Neuronal stem cell (in vitro differentiated cells): ENCODE results near the gene PPP2R5E.

Source experiments
- DNase-seq: peaks from one replicate; pipeline ENCODE4 v3.0.0-alpha.2; 2013; ENCODE audit warnings: low spot score
- H2AFZ ChIP-seq: one replicate; pipeline ENCODE4 v1.6.1; 2013; ENCODE audit warnings: mild to moderate bottlenecking, low read length, inconsistent platforms
- H2AK5ac ChIP-seq: 2 replicates; pipeline ENCODE4 v1.6.1; 2013; ENCODE audit warnings: low read depth, mild to moderate bottlenecking, inconsistent platforms, low read length, moderate library complexity, mixed read lengths
- H2BK120ac ChIP-seq: 2 replicates; pipeline ENCODE4 v1.6.1; 2013; ENCODE audit warnings: low read depth, mild to moderate bottlenecking, inconsistent platforms, low read length, moderate library complexity, mixed read lengths
- H2BK12ac ChIP-seq: one replicate; pipeline ENCODE4 v1.6.1; 2013; ENCODE audit warnings: low read length, inconsistent platforms
- H2BK15ac ChIP-seq: 2 replicates; pipeline ENCODE4 v1.6.1; 2013; ENCODE audit warnings: mild to moderate bottlenecking, low read length, inconsistent platforms, mixed read lengths
- H2BK5ac ChIP-seq: one replicate; pipeline ENCODE4 v1.6.1; 2013; ENCODE audit warnings: inconsistent platforms, mild to moderate bottlenecking, low read length, moderate library complexity
- H3K14ac ChIP-seq: one replicate; pipeline ENCODE4 v1.6.1; 2013; ENCODE audit warnings: low read length, inconsistent platforms
- H3K18ac ChIP-seq: 2 replicates; pipeline ENCODE4 v1.6.1; 2013; ENCODE audit warnings: low read length, inconsistent platforms
- H3K23ac ChIP-seq: 2 replicates; pipeline ENCODE4 v1.6.1; 2013; ENCODE audit warnings: low read depth, mild to moderate bottlenecking, mixed read lengths, low read length, inconsistent platforms; ENCODE audit not compliant: poor library complexity
- H3K27ac ChIP-seq: replicated peaks from 3 replicates; pipeline ENCODE4 v1.5.1; 2013; ENCODE audit warnings: low read length, inconsistent platforms
- H3K27me3 ChIP-seq, 3 experiments: 2 replicates each; pipeline ENCODE4 v1.6.1; 2013; ENCODE audit warnings: low read length in 3 of 3, mild to moderate bottlenecking in 2 of 3, inconsistent platforms in 1 of 3, low read depth in 1 of 3, mixed read lengths in 1 of 3, moderate library complexity in 1 of 3; ENCODE audit not compliant: control insufficient read depth in 3 of 3, insufficient read depth in 3 of 3
- H3K36me3 ChIP-seq, 2 donors: replicated peaks in 1 of 2; 2 replicates each; pipeline ENCODE4 v1.6.1; 2013; ENCODE audit warnings: low read length in 2 of 2; ENCODE audit not compliant: control insufficient read depth in 2 of 2, insufficient read depth in 2 of 2
- H3K4ac ChIP-seq: 2 replicates; pipeline ENCODE4 v1.6.1; 2013; ENCODE audit warnings: inconsistent platforms, mild to moderate bottlenecking, low read length, moderate library complexity
- H3K4me1 ChIP-seq, 2 donors: 1 replicate in 1 of 2; 2 replicates in 1 of 2; pipeline ENCODE4 v1.6.1; 2013; ENCODE audit warnings: low read length in 2 of 2, low read depth in 1 of 2; ENCODE audit not compliant: control insufficient read depth in 2 of 2, insufficient read depth in 1 of 2
- H3K4me2 ChIP-seq: one replicate; pipeline ENCODE4 v1.6.1; 2013; ENCODE audit warnings: mild to moderate bottlenecking, low read length, inconsistent platforms; ENCODE audit not compliant: insufficient read depth, poor library complexity, severe bottlenecking
- H3K4me3 ChIP-seq, 2 donors: 2 replicates each; pipeline ENCODE4 v1.5.1; 2013; ENCODE audit warnings: low read length in 2 of 2, mild to moderate bottlenecking in 2 of 2, inconsistent platforms in 1 of 2, moderate library complexity in 1 of 2
- H3K79me1 ChIP-seq: one replicate; pipeline ENCODE4 v1.6.1; 2013; ENCODE audit warnings: low read depth, mild to moderate bottlenecking, inconsistent platforms, low read length, moderate library complexity
- H3K9ac ChIP-seq: one replicate; pipeline ENCODE4 v1.6.1; 2013; ENCODE audit warnings: mild to moderate bottlenecking, low read depth, low read length, inconsistent platforms; ENCODE audit not compliant: poor library complexity
- H3K9me3 ChIP-seq, 2 donors: replicated peaks in 1 of 2; 2 replicates each; pipeline versions ENCODE3 to v1.6.1; 2013; ENCODE audit warnings: low read length in 2 of 2, mild to moderate bottlenecking in 2 of 2, inconsistent platforms in 1 of 2, low read depth in 1 of 2, mixed read lengths in 1 of 2, moderate library complexity in 1 of 2; ENCODE audit not compliant: control insufficient read depth in 2 of 2, insufficient read depth in 1 of 2
- H4K8ac ChIP-seq: one replicate; pipeline ENCODE4 v1.6.1; 2013; ENCODE audit warnings: low read depth, mild to moderate bottlenecking, inconsistent platforms, low read length, moderate library complexity
- H4K91ac ChIP-seq: one replicate; pipeline ENCODE4 v1.6.1; 2013; ENCODE audit warnings: low read length, low read depth, mild to moderate bottlenecking, inconsistent platforms; ENCODE audit not compliant: poor library complexity
- WGBS, 2 donors: extraction: QIAGEN DNeasy Blood & Tissue Kit; methylation state at CpG; one replicate each; pipeline ENCODE4 v1.1.7; 2013; ENCODE audit warnings: missing lambda C conversion rate in 2 of 2, mixed read lengths in 1 of 2; ENCODE audit not compliant: insufficient read length in 2 of 2, insufficient replicate concordance in 1 of 2; ENCODE audit errors: extremely low coverage in 2 of 2; 5-methylcytosine and 5-hydroxymethylcytosine counted together

The PPP2R5E gene

DNA sequence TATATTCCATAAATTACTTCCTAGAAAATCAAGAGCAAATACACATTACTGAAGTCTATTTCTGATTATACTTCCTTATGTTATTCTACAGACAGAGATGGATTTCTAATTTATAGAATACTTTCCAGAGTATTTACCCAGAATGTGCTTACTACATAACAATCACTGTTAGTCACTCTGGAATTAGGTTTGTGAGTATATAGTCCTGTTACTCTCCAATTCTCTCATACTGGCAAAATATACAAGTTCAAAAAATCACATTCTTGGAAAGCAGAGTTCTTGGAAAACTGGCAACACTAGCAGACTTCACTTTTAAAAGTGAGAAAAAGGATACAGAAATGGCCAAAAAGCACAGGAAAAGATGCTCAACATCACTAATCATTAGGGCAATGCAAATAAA lies 7.3 kb downstream of the PPP2R5E start:
- no peak overlapping the region for H2BK12ac ChIP-seq
- no peaks in the 10 kb centered on the region for H3K9me3 ChIP-seq
- no peaks in the 10 kb centered on the region for H3K4me1 ChIP-seq
- peaks cover 8 to 93% of the 10 kb centered on the region in 2 donors for H3K36me3 ChIP-seq
- no peak overlapping the region for H3K14ac ChIP-seq
- no peak overlapping the region for H3K4ac ChIP-seq
- no peak overlapping the region for H3K4me2 ChIP-seq
- no peak overlapping the region for H3K18ac ChIP-seq
- no peak overlapping the region for H2BK15ac ChIP-seq
- no peak overlapping the region for H4K8ac ChIP-seq
- H2BK120ac ChIP-seq, result no peak overlapping the region
- no peak for DNase-seq
- no peaks in the 10 kb centered on the region for H3K27me3 ChIP-seq
- H4K91ac ChIP-seq, result no peak overlapping the region
- no peak overlapping the region for H3K4me3 ChIP-seq
- H3K23ac ChIP-seq, result no peak overlapping the region
- peaks cover 10% of the 10 kb centered on the region for H3K79me1 ChIP-seq
- H3K27ac ChIP-seq, result no peak overlapping the region
- H3K9ac ChIP-seq, result no peak overlapping the region
- H2AK5ac ChIP-seq, result no peak overlapping the region
- no peak overlapping the region for H2BK5ac ChIP-seq
- no peak overlapping the region for H2AFZ ChIP-seq

DNA sequence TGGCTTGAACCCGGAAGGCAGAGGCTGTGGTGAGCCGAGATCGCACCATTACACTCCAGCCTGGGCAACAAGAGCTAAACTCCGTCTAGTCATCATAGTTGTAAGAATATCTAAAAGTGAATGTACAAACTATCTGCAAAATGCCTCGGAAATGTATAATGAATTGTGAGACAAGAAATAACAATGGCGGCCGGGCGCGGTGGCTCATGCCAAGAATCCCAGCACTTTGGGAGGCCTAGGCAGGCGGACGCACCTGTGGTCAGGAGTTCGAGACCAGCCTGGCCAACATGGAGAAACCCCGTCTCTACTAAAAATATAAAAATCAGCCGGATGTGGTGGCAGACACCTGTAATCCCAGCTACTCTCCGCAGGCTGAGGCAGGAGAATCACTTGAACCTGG lies 9.7 kb downstream of the PPP2R5E start:
- H2BK15ac ChIP-seq, result no peak overlapping the region
- H2AFZ ChIP-seq, result no peak overlapping the region
- H2BK12ac ChIP-seq, result no peak overlapping the region
- H3K23ac ChIP-seq, result no peak overlapping the region
- no peak for DNase-seq
- no peak overlapping the region for H2AK5ac ChIP-seq
- H3K4ac ChIP-seq, result no peak overlapping the region
- H4K91ac ChIP-seq, result no peak overlapping the region
- peaks cover 8% of the 10 kb centered on the region for H3K79me1 ChIP-seq
- H3K9me3 ChIP-seq, result no peaks in the 10 kb centered on the region
- H3K4me2 ChIP-seq, result no peak overlapping the region
- H3K4me1 ChIP-seq, result no peaks in the 10 kb centered on the region
- H3K9ac ChIP-seq, result no peak overlapping the region
- peaks cover 6 to 87% of the 10 kb centered on the region in 2 donors for H3K36me3 ChIP-seq
- H3K27me3 ChIP-seq, result no peaks in the 10 kb centered on the region
- no CpG with 5 or more reads among the region's 15 CpGs for WGBS, 2 donors
- no peak overlapping the region for H3K18ac ChIP-seq
- no peak overlapping the region for H4K8ac ChIP-seq
- H3K4me3 ChIP-seq, result no peak overlapping the region
- H2BK5ac ChIP-seq, result no peak overlapping the region
- H3K27ac ChIP-seq, result no peak overlapping the region
- no peak overlapping the region for H3K14ac ChIP-seq
- no peak overlapping the region for H2BK120ac ChIP-seq

DNA sequence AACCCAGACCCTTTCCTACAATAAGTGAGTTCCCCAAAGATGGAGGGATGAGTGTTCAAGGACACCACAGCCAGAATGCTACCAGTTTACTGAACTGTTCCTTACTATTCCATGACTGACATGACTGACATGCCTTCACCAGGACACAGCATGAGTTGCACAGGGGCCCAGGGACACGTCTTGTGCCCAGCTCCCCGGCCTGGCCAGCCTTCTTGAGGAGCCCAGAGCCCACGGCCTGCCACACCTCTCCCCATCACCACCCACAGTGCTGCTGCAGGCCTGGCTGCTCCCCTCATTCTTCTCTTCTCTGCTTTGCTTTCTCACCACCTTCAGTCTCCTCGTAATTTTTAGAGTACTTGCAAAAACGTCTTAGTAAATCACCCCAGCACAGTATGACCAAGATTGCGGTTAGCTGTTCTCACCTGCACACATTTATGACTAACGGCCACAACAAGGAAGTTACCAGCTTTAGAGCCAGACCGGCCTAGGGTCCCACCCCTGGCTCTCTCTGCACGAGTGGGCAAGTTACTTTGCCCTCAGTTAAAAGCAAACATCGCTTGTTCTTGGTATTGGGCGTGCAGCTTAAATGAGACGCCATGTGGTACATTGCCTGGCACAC lies 18.5 kb downstream of the PPP2R5E start:
- peaks cover 2 to 66% of the 10 kb centered on the region in 2 donors for H3K36me3 ChIP-seq
- no CpG with 5 or more reads among the region's 12 CpGs for WGBS, 2 donors

DNA sequence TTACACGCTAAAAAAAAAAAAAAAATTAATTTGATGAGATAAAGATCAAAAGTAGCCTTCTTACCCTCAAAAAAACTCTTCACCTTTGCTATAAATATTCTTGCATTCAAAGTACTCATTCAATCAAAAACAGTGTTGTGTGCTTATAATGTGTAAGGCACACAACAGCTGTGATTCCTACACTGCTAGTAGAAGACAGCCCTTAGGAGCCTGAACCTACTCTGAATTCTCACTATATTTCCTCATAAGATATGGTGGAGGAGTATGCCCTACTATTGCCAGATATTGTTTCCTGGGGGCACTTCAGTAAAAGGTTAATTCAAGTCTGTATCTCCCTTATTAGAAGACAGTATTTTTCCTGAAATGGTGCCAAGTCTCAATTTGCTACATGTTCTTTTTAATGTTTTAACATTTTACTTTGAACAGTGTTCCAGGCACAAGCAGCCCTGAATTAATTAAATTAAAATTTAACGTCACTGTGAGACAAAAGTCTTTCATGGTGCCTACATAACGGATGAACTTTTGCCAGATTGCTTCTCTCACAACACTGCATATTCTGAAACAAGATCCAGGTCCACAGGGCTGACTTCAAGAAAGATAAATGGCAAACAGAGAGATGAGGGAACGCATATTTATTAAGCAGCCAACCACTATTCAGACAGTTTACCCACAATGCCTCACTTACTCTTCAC lies 19.3 kb downstream of the PPP2R5E start:
- Histone ChIP-seq H3K9me3 (peaks cover 3 to 17% of the 10 kb centered on the region in 2 donors), H4K8ac (no peak overlapping the region), H3K4ac (no peak overlapping the region), H3K14ac (no peak overlapping the region), H3K9ac (no peak overlapping the region), H2BK120ac (no peak overlapping the region), H3K23ac (no peak overlapping the region), H2BK12ac (no peak overlapping the region), H3K79me1 (peaks cover 12% of the 10 kb centered on the region), H2BK5ac (no peak overlapping the region), H3K4me1 (peaks cover 0 to 3% of the 10 kb centered on the region in 2 donors), H3K4me2 (no peak overlapping the region), H3K18ac (no peak overlapping the region), H3K4me3 (no peak overlapping the region), H4K91ac (no peak overlapping the region), H3K36me3 (peaks cover 2 to 61% of the 10 kb centered on the region in 2 donors), H2AK5ac (no peak overlapping the region), H3K27ac (no peak overlapping the region), H3K27me3 (no peaks in the 10 kb centered on the region), H2AFZ (no peak overlapping the region), H2BK15ac (no peak overlapping the region)
- DNase-seq, result no peak
- no CpG with 5 or more reads among the region's 4 CpGs for WGBS, 2 donors

More for the DNA sequence above, 18.5 kb downstream of the PPP2R5E start:
- Histone ChIP-seq H3K4me1 (peaks cover 0 to 3% of the 10 kb centered on the region in 2 donors), H3K23ac (no peak overlapping the region), H2AFZ (no peak overlapping the region), H3K9me3 (peaks cover 3 to 17% of the 10 kb centered on the region in 2 donors), H3K79me1 (peaks cover 12% of the 10 kb centered on the region), H3K14ac (no peak overlapping the region), H2BK5ac (no peak overlapping the region), H3K27ac (no peak overlapping the region), H3K4me3 (no peak overlapping the region), H2BK120ac (no peak overlapping the region), H4K8ac (no peak overlapping the region), H3K9ac (no peak overlapping the region), H2BK12ac (no peak overlapping the region), H2BK15ac (no peak overlapping the region), H3K4ac (no peak overlapping the region), H3K4me2 (no peak overlapping the region), H3K18ac (no peak overlapping the region), H3K27me3 (no peaks in the 10 kb centered on the region), H4K91ac (no peak overlapping the region), H2AK5ac (no peak overlapping the region)
- DNase-seq, result no peak
